GM10266 (cell line): ENCODE data around the gene AQP1.

Source experiments
- DNase-seq: peaks from one replicate; pipeline ENCODE4 v3.0.0; 2012; ENCODE audit errors: extremely low spot score
- TF ChIP-seq, protein P1 (sequence below): IDR thresholded peaks from 2 replicates; pipeline ENCODE4 v1.5.1; 2012; ENCODE audit warnings: mild to moderate bottlenecking, low read depth; ENCODE audit not compliant: control insufficient read depth, insufficient read depth; ENCODE audit errors: missing control alignments

The AQP1 gene

GRCh38 chr7:30905078-30906012, 6.3 kb upstream of the AQP1 start:
- no peak for DNase-seq
- TF ChIP-seq, protein P1, sequence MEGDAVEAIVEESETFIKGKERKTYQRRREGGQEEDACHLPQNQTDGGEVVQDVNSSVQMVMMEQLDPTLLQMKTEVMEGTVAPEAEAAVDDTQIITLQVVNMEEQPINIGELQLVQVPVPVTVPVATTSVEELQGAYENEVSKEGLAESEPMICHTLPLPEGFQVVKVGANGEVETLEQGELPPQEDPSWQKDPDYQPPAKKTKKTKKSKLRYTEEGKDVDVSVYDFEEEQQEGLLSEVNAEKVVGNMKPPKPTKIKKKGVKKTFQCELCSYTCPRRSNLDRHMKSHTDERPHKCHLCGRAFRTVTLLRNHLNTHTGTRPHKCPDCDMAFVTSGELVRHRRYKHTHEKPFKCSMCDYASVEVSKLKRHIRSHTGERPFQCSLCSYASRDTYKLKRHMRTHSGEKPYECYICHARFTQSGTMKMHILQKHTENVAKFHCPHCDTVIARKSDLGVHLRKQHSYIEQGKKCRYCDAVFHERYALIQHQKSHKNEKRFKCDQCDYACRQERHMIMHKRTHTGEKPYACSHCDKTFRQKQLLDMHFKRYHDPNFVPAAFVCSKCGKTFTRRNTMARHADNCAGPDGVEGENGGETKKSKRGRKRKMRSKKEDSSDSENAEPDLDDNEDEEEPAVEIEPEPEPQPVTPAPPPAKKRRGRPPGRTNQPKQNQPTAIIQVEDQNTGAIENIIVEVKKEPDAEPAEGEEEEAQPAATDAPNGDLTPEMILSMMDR: no peak

DNA sequence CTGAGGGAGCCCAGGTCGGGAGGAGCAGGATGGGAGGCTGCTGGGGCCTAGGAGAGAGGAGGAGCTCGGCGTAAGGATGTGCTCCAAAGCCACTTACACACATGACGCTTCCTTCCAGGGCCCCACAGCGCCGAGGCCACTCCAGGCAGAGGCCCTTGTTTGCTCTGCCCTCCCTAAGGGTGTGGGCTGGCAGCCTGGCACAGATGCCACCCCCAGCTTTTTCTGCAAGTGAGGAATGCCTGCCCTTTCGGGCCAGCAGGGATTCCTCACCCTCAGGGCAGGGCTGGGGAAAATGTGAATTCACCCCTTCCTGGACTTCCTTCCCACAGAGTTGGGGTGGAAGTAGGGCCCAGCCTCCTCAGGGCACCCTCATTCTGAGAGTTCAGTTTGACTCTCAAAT, 5.6 kb upstream of the AQP1 start:
- TF ChIP-seq, protein P1: no peak

GRCh38 chr7:30906515-30907240, 5.0 kb upstream of the AQP1 start:
- no peak for DNase-seq
- TF ChIP-seq, protein P1: no peak

More for the DNA sequence above, 5.6 kb upstream of the AQP1 start:
- DNase-seq: no peak

GRCh38 chr7:30907527-30908267, 4.0 kb upstream of the AQP1 start:
- no peak for DNase-seq
- TF ChIP-seq, protein P1: no peak

DNA sequence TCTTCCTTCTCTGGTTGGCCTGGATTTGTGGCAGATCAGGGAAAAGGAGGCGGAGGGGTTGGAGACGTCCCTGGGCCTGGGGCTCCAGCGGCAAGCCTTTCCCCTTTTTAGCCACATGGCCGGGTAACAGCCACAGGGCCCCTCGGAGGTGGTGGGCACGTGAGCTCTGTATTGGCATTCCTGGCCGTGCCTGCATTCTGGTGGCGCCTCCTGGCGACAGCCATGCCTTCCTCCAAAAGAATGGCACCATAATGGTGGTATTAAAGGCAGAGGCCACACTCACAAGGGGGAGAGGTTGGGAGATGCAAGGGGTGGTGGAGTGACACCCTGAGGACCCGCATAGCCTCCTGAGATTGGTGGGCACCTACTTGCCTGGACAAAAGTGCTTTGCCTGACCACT, 3.0 kb upstream of the AQP1 start:
- DNase-seq: peak; percentile 20
- TF ChIP-seq, protein P1: no peak

DNA sequence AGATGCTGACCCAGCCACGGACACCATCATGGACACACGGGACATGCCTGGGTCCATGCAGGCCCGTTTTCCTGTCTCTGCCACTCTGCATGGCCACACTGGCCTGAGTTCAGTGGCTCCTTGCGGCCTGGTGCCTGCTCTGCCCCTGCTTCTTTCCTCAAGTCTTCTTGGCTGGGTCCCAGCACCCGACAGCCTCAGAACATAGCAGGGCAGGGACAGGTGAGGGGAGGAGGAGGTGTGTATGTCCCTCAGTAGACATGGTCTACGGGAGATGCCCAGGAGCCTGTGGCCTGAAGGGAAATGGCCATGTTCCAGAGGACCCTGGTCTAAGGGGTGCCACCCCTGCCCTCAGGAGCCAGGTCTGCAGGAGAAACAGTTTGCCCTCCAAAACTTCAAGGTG, 2.2 kb upstream of the AQP1 start:
- TF ChIP-seq, protein P1: no peak
- DNase-seq: no peak
